GM21381 (cell line): ENCODE results near the gene TRIM59.
A peak's percentile ranks its signal among the peaks of the same experiment; 100 is the strongest.

Experiments
- ATAC-seq: cut with Tn5 transposase; IDR thresholded peaks from one replicate; pipeline ENCODE4 v1.9.1; 2021; ENCODE audit warnings: mild to moderate bottlenecking, moderate library complexity; ENCODE audit not compliant: unreplicated experiment

The TRIM59 gene

GRCh38 chr3:160403796-160404470 lies 45.7 kb downstream of the TRIM59 start:
- no peak for ATAC-seq

GRCh38 chr3:160403028-160403545 lies 46.5 kb downstream of the TRIM59 start:
- ATAC-seq = no peak

GRCh38 chr3:160402221-160403027 lies 47.2 kb downstream of the TRIM59 start:
- no peak for ATAC-seq

- ATAC-seq = no peak
These were observed 48.1 kb downstream of the TRIM59 start for GRCh38 chr3:160401291-160402095.

- ATAC-seq = no peak
These were observed 48.9 kb downstream of the TRIM59 start for GRCh38 chr3:160400702-160401150.

GRCh38 chr3:160400030-160400701 lies 49.4 kb downstream of the TRIM59 start:
- peak; percentile 7 for ATAC-seq

GRCh38 chr3:160399125-160400029 lies 50.2 kb downstream of the TRIM59 start, which contains the start of the genes IFT80 and SMC4:
IFT80 (minus strand) TSS chr3:160399225; CDS start chr3:160384600, 14,625 bp downstream.
SMC4 (plus strand) TSS chr3:160399650; CDS start chr3:160400827, 1,177 bp downstream.
- peak; percentile 91 for ATAC-seq

GRCh38 chr3:160398820-160399124 lies 50.8 kb downstream of the TRIM59 start:
- peak; percentile 6 for ATAC-seq

- no peak for ATAC-seq
These were observed 54.3 kb downstream of the TRIM59 start for GRCh38 chr3:160395297-160395696.

GRCh38 chr3:160394009-160394392 lies 55.6 kb downstream of the TRIM59 start:
- ATAC-seq = no peak

- ATAC-seq = no peak
These were observed 56.1 kb downstream of the TRIM59 start for GRCh38 chr3:160393346-160394008.

GRCh38 chr3:160392798-160393197 lies 56.8 kb downstream of the TRIM59 start:
- ATAC-seq = no peak

- ATAC-seq = no peak
These were observed 58.9 kb downstream of the TRIM59 start for GRCh38 chr3:160390565-160391138.
